Measurements from ENCODE around the gene MTERF4. TPM values are rescaled to one million over a fixed set of nuclear protein-coding genes. Genes with fewer than 3 reads are reported as not detected.

Gene MTERF4
- total and polyA plus RNA-seq, 2 of the 8 experiments (the other 6 are each of a cell fraction or from before 2014, with no cell fraction given) = 25.9 to 28.5 TPM

GRCh38 chr2:241136191-241136590 is 34.1 kb upstream of the MTERF4 start:
- Histone ChIP-seq H3K18ac (ENCODE audit: extremely low read depth, low read length) (no peak overlapping the region), H2AFZ (ENCODE audit: low read length) (no peak overlapping the region), H3K4me1 (replicated peaks in 1 of 4; ENCODE audit: control insufficient read depth in 3 of 4, insufficient read depth in 4 of 4, low read length in 3 of 4) (no peaks in the 10 kb centered on the region), H2BK5ac (ENCODE audit: low read depth, low read length) (no peak overlapping the region), H3K4ac (replicated peaks; ENCODE audit: insufficient read length, low read depth, low read length) (no peak overlapping the region), H2BK15ac (ENCODE audit: low read length) (no peak overlapping the region), H3K23me2 (ENCODE audit: low read depth, low read length) (no peaks in the 10 kb centered on the region), H3K27me3 (replicated peaks in 1 of 4; ENCODE audit: control insufficient read depth in 3 of 4, extremely low read depth in 1 of 4, insufficient read depth in 3 of 4, low read length in 3 of 4) (no peaks in the 10 kb centered on the region), H3K4me2 (ENCODE audit: insufficient read depth in 1 of 2, low read depth in 2 of 2, low read length in 2 of 2) (no peak overlapping the region), H3K79me1 (ENCODE audit: low read depth, low read length) (no peaks in the 10 kb centered on the region; the same call in 1 of the 2 replicates), H4K91ac (replicated peaks; ENCODE audit: insufficient read length, low read length) (no peak overlapping the region), H2BK12ac (ENCODE audit: low read depth, low read length) (no peak overlapping the region), H3K79me2 (ENCODE audit: control insufficient read depth in 1 of 2, insufficient read depth in 2 of 2, low read length in 2 of 2) (no peaks in the 10 kb centered on the region), H2BK120ac (replicated peaks; ENCODE audit: low read depth, low read length) (no peak overlapping the region), H3K9me3 (ENCODE audit: insufficient read depth in 2 of 2, low read depth in 1 of 2, low read length in 1 of 2) (no peaks in the 10 kb centered on the region), H3K56ac (replicated peaks; ENCODE audit: insufficient read length, low read depth, low read length) (no peak overlapping the region), H4K5ac (ENCODE audit: insufficient read length, low read depth, low read length) (no peak overlapping the region), H2BK20ac (ENCODE audit: low read length) (no peak overlapping the region), H4K20me1 (replicated peaks in 1 of 2; ENCODE audit: control insufficient read depth in 1 of 2, insufficient read depth in 2 of 2, low read length in 2 of 2) (peaks cover 0 to 9% of the 10 kb centered on the region in 2 experiments), H4K8ac (ENCODE audit: extremely low read depth, insufficient read depth, low read length) (no peak overlapping the region), H3K36me3 (ENCODE audit: control insufficient read depth in 2 of 4, insufficient read depth in 4 of 4, low read length in 3 of 4) (peaks cover 6 to 37% (median 20%) of the 10 kb centered on the region in 4 experiments; a peak in 7 of 8 replicates), H3K9ac (replicated peaks in 1 of 4; ENCODE audit: extremely low read depth in 1 of 4, low read depth in 3 of 4, low read length in 3 of 4) (no peak overlapping the region), H3K4me3 (ENCODE audit: extremely low read depth in 1 of 4, insufficient read depth in 2 of 4, low read depth in 3 of 4, low read length in 4 of 4) (no peak overlapping the region), H3K23ac (ENCODE audit: insufficient read length) (no peak overlapping the region), H3K27ac (ENCODE audit: low read depth, low read length) (no peak overlapping the region), H2AK5ac (ENCODE audit: low read depth, low read length) (no peak overlapping the region), H3K14ac (ENCODE audit: insufficient read length) (no peak overlapping the region)
- ChIA-PET CTCF (ENCODE audit: partially characterized antibody) (interaction anchor here (0.7 to 1.2 kb wide), 4 partner anchors 11 to 284 kb away, joined by 3 read pairs; no protein-coding TSS in a partner anchor), POLR2A (ENCODE audit: partially characterized antibody) (interaction anchor here (1.3 kb wide), 1 partner anchor 34 kb away, joined by 3 read pairs; the partner anchor contains the start of gene MTERF4)
- DNase-seq (ENCODE audit: low read depth in 1 of 2, low spot score in 2 of 2) (no peak), FAIRE-seq (no peak)
- WGBS, 2 experiments (ENCODE audit: extremely low coverage in 1 of 2, insufficient coverage in 1 of 2, insufficient read length in 1 of 2, insufficient replicate concordance in 2 of 2, low coverage in 1 of 2, low lambda C conversion rate in 2 of 2, missing lambda C conversion rate in 1 of 2) = 96% methylated on average over 8 of the region's 8 CpGs; no CpG with 5 or more reads in 1 of the 2 experiments
- TF ChIP-seq ZNF274 (IDR thresholded peaks at IDR 0.05; ENCODE audit: borderline replicate concordance, extremely low read depth, low read length) = no peak
- no peak for TF ChIP-seq MAFK (IDR thresholded peaks at IDR 0.05; ENCODE audit: low read depth, low read length)
- no peak for TF ChIP-seq CREB1 (IDR thresholded peaks at IDR 0.05)
- no peak for TF ChIP-seq BRCA1 (IDR thresholded peaks at IDR 0.05; ENCODE audit: low read depth, low read length)

Data from H1 (cell line).